SK-N-SH (cell line): ENCODE data around the gene PCNX2. TPM values are rescaled to one million over a fixed set of nuclear protein-coding genes. Genes with fewer than 3 reads are reported as not detected.

Source experiments
- CTCF ChIA-PET: fragments of 300-600, 350-600 bp; formaldehyde crosslinking; extraction: SDS; loops from one replicate; lab custom pipeline; 2021; lab: Yijun Ruan, JAX
- POLR2A ChIA-PET: fragments of 350-600 bp; sonication (Branson Sonifier 250); formaldehyde crosslinking; extraction: SDS; loops from one replicate; lab custom pipeline; 2020; ENCODE audit warnings: antibody characterized with exemption, inconsistent platforms; lab: Yijun Ruan, JAX
- DNase-seq: peaks from one replicate; pipeline ENCODE4 v3.0.0; 2012
- H2AFZ ChIP-seq: fragments of 200-600 bp; sonication (generic); 2 replicates; pipeline ENCODE4 v1.8.1; 2016; ENCODE audit warnings: antibody characterized with exemption, mild to moderate bottlenecking, low read depth
- H3F3A ChIP-seq: fragments of 200-600 bp; sonication (generic); replicated peaks from 2 replicates; pipeline ENCODE3; 2016; ENCODE audit warnings: antibody characterized with exemption, mild to moderate bottlenecking; ENCODE audit not compliant: insufficient read depth
- H3K27ac ChIP-seq, 2 experiments: fragments of 200-500 bp in 1 of 2; fragments of 200-600 bp in 1 of 2; sonication (Bioruptor generic) in 1 of 2; sonication (generic), shearing (Covaris generic) in 1 of 2; 2 replicates each; pipeline versions ENCODE4 v1.5.1 to v1.6.1; 2014 to 2016; ENCODE audit warnings: low read depth in 2 of 2, inconsistent platforms in 1 of 2, low read length in 1 of 2, mild to moderate bottlenecking in 1 of 2, mixed read lengths in 1 of 2
- H3K27me3 ChIP-seq: fragments of 200-600 bp; sonication (generic), shearing (Covaris generic); 2 replicates; pipeline ENCODE4 v1.6.1; 2016; ENCODE audit warnings: mixed run types; ENCODE audit not compliant: insufficient read depth
- H3K36me3 ChIP-seq, 2 experiments: fragments of 200-500 bp in 1 of 2; fragments of 200-600 bp in 1 of 2; sonication (Bioruptor generic) in 1 of 2; sonication (generic) in 1 of 2; replicated peaks in 1 of 2; 2 replicates each; pipeline versions ENCODE3 to v1.5.1; 2014 to 2016; ENCODE audit warnings: low read length in 1 of 2, mild to moderate bottlenecking in 1 of 2; ENCODE audit not compliant: insufficient read depth in 2 of 2, control insufficient read depth in 1 of 2
- H3K4me1 ChIP-seq, 2 experiments: fragments of 200-500 bp in 1 of 2; fragments of 200-600 bp in 1 of 2; sonication (Bioruptor generic) in 1 of 2; sonication (generic), shearing (Covaris generic) in 1 of 2; 2 replicates each; pipeline versions ENCODE4 v1.5.1 to v1.6.1; 2014 to 2016; ENCODE audit warnings: low read depth in 1 of 2, low read length in 1 of 2, mixed run types in 1 of 2; ENCODE audit not compliant: insufficient read depth in 2 of 2, control insufficient read depth in 1 of 2
- H3K4me2 ChIP-seq: fragments of 200-600 bp; sonication (generic), shearing (Covaris generic); 2 replicates; pipeline ENCODE4 v1.6.1; 2017; ENCODE audit warnings: mixed run types
- H3K4me3 ChIP-seq, 2 experiments: fragments of 200-500 bp in 1 of 2; fragments of 200-600 bp in 1 of 2; sonication (Bioruptor generic) in 1 of 2; sonication (generic), shearing (Covaris generic) in 1 of 2; 2 replicates each; pipeline versions ENCODE4 v1.5.1 to v1.8.1; 2014 to 2016; ENCODE audit warnings: low read depth in 2 of 2, inconsistent platforms in 1 of 2, low read length in 1 of 2, mild to moderate bottlenecking in 1 of 2, mixed read lengths in 1 of 2, moderate library complexity in 1 of 2
- H3K79me2 ChIP-seq: fragments of 200-600 bp; sonication (generic); 2 replicates; pipeline ENCODE4 v1.8.1; 2017; ENCODE audit warnings: mild to moderate bottlenecking; ENCODE audit not compliant: insufficient read depth
- H3K9ac ChIP-seq: fragments of 200-600 bp; sonication (generic); 2 replicates; pipeline ENCODE4 v1.6.1; 2017; ENCODE audit warnings: mixed run types
- H3K9me2 ChIP-seq: fragments of 200-600 bp; sonication (generic); 2 replicates; pipeline ENCODE4 v1.6.1; 2017; ENCODE audit warnings: mixed run types
- H3K9me3 ChIP-seq: fragments of 200-600 bp; sonication (generic); 2 replicates; pipeline ENCODE4 v1.6.1; 2017; ENCODE audit warnings: mixed run types, mild to moderate bottlenecking, moderate library complexity
- H4K20me1 ChIP-seq: fragments of 200-600 bp; sonication (generic); 2 replicates; pipeline ENCODE4 v1.6.1; 2017; ENCODE audit warnings: mild to moderate bottlenecking, mixed run types; ENCODE audit not compliant: insufficient read depth
- EP300 ChIP-seq, 2 experiments: IDR thresholded peaks; 2 replicates each; pipeline versions ENCODE4 v1.4.0 to v1.6.1; 2012; ENCODE audit warnings: borderline replicate concordance in 1 of 2, low read depth in 1 of 2, low read length in 1 of 2
- FOXJ3 ChIP-seq: sonication (generic); formaldehyde crosslinking; IDR thresholded peaks from 2 replicates; pipeline ENCODE4 v1.5.1; 2020; ENCODE audit warnings: mild to moderate bottlenecking, missing genetic modification reagents
- GABPA ChIP-seq: IDR thresholded peaks from 2 replicates; pipeline ENCODE4 v1.4.0; 2012; ENCODE audit warnings: low read depth, mild to moderate bottlenecking
- JUND ChIP-seq: IDR thresholded peaks from 2 replicates; pipeline ENCODE4 v1.4.0; 2012
- MEF2A ChIP-seq: IDR thresholded peaks from 2 replicates; pipeline ENCODE4 v1.4.0; 2012; ENCODE audit warnings: low read depth, borderline replicate concordance
- MXI1 ChIP-seq: IDR thresholded peaks from 2 replicates; pipeline ENCODE4 v1.6.1; 2012; ENCODE audit warnings: mild to moderate bottlenecking, low read depth, low read length, improper control_type of control experiment
- NFIC ChIP-seq: IDR thresholded peaks from 2 replicates; pipeline ENCODE4 v1.4.0; 2012; ENCODE audit warnings: borderline replicate concordance
- POLR2AphosphoS5 ChIP-seq: IDR thresholded peaks from 2 replicates; pipeline ENCODE4 v1.6.1; 2012; ENCODE audit warnings: low read depth, low read length
- RAD21 ChIP-seq: IDR thresholded peaks from 2 replicates; pipeline ENCODE4 v1.6.1; 2012; ENCODE audit warnings: mild to moderate bottlenecking, low read length
- RCOR1 ChIP-seq: fragments of 150-350 bp; IDR thresholded peaks from 2 replicates; pipeline ENCODE4 v1.6.1; 2017; ENCODE audit warnings: antibody characterized with exemption, low read length
- TCF12 ChIP-seq: IDR thresholded peaks from 2 replicates; pipeline ENCODE4 v1.4.0; 2012
- WGBS: methylation state at CpG from one replicate; pipeline ENCODE4 v1.1.6; 2017; ENCODE audit warnings: low lambda C conversion rate; 5-methylcytosine and 5-hydroxymethylcytosine counted together
- polyA plus RNA-seq, 3 experiments: library from polyadenylated mRNA; depleted of rRNA; stranded (reverse); fragments of >200 nt; gene quantifications; 2 replicates each; pipeline ENCODE4 v1.2.3, GENCODE V29; 2012
- TF ChIP-seq, protein P1 (sequence below): fragments of 200-600 bp; sonication (generic); IDR thresholded peaks from 2 replicates; pipeline ENCODE4 v1.6.1; 2017; ENCODE audit warnings: antibody characterized with exemption, mild to moderate bottlenecking, moderate library complexity
- TF ChIP-seq, protein P2 (sequence below): fragments of 150-350 bp; IDR thresholded peaks from 2 replicates; pipeline ENCODE4 v1.6.1; 2017; ENCODE audit warnings: antibody characterized with exemption, low read length, low read depth, borderline replicate concordance
- TF ChIP-seq, protein P3 (sequence below): IDR thresholded peaks from 2 replicates; pipeline ENCODE4 v1.4.0; 2012; ENCODE audit warnings: low read depth, borderline replicate concordance
- TF ChIP-seq, protein P4 (sequence below): IDR thresholded peaks from 2 replicates; pipeline ENCODE4 v1.6.1; 2012; ENCODE audit warnings: mild to moderate bottlenecking, low read depth, low read length, moderate library complexity
- TF ChIP-seq, protein P5 (sequence below): IDR thresholded peaks from 2 replicates; pipeline ENCODE4 v1.4.0; 2012; ENCODE audit warnings: low read depth

PCNX2 gene
- polyA plus RNA-seq, 1 of the 3 experiments (the other 2 are of a cell fraction) = 10.6 TPM

DNA sequence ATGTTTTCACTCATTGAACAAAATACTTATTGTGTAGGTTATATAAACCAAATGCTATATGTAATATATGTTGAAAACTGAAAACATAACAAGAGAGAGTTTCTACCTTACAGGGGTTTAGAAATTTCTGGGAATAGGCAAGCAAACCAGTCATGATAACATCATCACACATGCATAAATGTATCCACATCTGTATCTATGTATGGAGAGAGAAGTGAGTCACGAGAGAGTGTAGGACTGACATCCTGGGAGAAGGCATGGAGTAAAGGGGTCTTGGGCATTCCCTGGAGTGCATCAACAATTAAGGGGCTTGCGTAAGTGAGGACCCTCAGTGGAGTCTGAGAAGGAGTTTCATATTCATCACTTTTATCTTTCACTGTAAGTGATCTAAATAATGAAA is 65.5 kb downstream of the PCNX2 start:
- H3K9me3 ChIP-seq = no peaks in the 10 kb centered on the region
- H3K4me3 ChIP-seq = no peak overlapping the region
- H3K79me2 ChIP-seq = no peaks in the 10 kb centered on the region
- no peak for DNase-seq
- ChIA-PET CTCF (interaction anchor here (1.3 kb wide), 1 partner anchor 11 kb away, joined by 3 read pairs; no protein-coding TSS in a partner anchor), POLR2A (no interaction called here)
- H3K4me1 ChIP-seq = no peaks in the 10 kb centered on the region
- H3F3A ChIP-seq = no peaks in the 10 kb centered on the region
- H3K27me3 ChIP-seq = no peaks in the 10 kb centered on the region
- no peaks in the 10 kb centered on the region for H4K20me1 ChIP-seq
- no peak overlapping the region for H3K4me2 ChIP-seq
- 94% methylated on average over 2 of the region's 2 CpGs for WGBS
- H3K36me3 ChIP-seq = peaks cover 11 to 39% of the 10 kb centered on the region in 2 experiments
- no peak overlapping the region for H2AFZ ChIP-seq
- no peaks in the 10 kb centered on the region for H3K9me2 ChIP-seq
- H3K27ac ChIP-seq = no peak overlapping the region
- no peak overlapping the region for H3K9ac ChIP-seq
- TF ChIP-seq MXI1 (no peak), GABPA (no peak), RAD21 (no peak)
- TF ChIP-seq, protein P1, sequence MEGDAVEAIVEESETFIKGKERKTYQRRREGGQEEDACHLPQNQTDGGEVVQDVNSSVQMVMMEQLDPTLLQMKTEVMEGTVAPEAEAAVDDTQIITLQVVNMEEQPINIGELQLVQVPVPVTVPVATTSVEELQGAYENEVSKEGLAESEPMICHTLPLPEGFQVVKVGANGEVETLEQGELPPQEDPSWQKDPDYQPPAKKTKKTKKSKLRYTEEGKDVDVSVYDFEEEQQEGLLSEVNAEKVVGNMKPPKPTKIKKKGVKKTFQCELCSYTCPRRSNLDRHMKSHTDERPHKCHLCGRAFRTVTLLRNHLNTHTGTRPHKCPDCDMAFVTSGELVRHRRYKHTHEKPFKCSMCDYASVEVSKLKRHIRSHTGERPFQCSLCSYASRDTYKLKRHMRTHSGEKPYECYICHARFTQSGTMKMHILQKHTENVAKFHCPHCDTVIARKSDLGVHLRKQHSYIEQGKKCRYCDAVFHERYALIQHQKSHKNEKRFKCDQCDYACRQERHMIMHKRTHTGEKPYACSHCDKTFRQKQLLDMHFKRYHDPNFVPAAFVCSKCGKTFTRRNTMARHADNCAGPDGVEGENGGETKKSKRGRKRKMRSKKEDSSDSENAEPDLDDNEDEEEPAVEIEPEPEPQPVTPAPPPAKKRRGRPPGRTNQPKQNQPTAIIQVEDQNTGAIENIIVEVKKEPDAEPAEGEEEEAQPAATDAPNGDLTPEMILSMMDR = no peak
- TF ChIP-seq, protein P2, sequence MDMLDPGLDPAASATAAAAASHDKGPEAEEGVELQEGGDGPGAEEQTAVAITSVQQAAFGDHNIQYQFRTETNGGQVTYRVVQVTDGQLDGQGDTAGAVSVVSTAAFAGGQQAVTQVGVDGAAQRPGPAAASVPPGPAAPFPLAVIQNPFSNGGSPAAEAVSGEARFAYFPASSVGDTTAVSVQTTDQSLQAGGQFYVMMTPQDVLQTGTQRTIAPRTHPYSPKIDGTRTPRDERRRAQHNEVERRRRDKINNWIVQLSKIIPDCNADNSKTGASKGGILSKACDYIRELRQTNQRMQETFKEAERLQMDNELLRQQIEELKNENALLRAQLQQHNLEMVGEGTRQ = no peak

DNA sequence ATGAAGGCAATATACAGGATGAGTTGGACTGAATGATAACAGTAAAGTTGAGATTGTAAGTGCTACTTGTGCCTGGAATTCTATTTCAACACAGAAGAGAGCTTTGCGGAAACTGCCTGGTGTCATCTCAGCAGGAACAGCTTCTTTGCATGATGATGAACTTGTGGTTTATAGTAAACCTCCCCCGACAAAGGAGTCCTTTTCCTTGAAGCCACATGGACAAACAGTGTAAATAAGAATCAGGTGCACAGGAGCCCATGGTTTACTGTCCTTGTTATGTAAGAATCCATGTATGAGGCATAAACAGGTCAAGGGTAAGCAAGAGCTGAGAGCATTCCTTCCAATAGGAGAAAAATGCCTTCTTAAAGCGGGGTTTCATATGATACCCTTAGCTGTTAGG is 66.2 kb downstream of the PCNX2 start:
- TF ChIP-seq NFIC (no peak), JUND (no peak), RCOR1 (no peak), POLR2AphosphoS5 (no peak), TCF12 (no peak), MEF2A (no peak), EP300 (IDR thresholded peaks at IDR 0.05; ENCODE audit: borderline replicate concordance in 1 of 2, low read depth in 1 of 2, low read length in 1 of 2) (no peak), RAD21 (no peak), FOXJ3 (CRISPR knock-in tag) (no peak)
- TF ChIP-seq, protein P3, sequence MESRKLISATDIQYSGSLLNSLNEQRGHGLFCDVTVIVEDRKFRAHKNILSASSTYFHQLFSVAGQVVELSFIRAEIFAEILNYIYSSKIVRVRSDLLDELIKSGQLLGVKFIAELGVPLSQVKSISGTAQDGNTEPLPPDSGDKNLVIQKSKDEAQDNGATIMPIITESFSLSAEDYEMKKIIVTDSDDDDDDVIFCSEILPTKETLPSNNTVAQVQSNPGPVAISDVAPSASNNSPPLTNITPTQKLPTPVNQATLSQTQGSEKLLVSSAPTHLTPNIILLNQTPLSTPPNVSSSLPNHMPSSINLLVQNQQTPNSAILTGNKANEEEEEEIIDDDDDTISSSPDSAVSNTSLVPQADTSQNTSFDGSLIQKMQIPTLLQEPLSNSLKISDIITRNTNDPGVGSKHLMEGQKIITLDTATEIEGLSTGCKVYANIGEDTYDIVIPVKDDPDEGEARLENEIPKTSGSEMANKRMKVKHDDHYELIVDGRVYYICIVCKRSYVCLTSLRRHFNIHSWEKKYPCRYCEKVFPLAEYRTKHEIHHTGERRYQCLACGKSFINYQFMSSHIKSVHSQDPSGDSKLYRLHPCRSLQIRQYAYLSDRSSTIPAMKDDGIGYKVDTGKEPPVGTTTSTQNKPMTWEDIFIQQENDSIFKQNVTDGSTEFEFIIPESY = no peak
- TF ChIP-seq, protein P4, sequence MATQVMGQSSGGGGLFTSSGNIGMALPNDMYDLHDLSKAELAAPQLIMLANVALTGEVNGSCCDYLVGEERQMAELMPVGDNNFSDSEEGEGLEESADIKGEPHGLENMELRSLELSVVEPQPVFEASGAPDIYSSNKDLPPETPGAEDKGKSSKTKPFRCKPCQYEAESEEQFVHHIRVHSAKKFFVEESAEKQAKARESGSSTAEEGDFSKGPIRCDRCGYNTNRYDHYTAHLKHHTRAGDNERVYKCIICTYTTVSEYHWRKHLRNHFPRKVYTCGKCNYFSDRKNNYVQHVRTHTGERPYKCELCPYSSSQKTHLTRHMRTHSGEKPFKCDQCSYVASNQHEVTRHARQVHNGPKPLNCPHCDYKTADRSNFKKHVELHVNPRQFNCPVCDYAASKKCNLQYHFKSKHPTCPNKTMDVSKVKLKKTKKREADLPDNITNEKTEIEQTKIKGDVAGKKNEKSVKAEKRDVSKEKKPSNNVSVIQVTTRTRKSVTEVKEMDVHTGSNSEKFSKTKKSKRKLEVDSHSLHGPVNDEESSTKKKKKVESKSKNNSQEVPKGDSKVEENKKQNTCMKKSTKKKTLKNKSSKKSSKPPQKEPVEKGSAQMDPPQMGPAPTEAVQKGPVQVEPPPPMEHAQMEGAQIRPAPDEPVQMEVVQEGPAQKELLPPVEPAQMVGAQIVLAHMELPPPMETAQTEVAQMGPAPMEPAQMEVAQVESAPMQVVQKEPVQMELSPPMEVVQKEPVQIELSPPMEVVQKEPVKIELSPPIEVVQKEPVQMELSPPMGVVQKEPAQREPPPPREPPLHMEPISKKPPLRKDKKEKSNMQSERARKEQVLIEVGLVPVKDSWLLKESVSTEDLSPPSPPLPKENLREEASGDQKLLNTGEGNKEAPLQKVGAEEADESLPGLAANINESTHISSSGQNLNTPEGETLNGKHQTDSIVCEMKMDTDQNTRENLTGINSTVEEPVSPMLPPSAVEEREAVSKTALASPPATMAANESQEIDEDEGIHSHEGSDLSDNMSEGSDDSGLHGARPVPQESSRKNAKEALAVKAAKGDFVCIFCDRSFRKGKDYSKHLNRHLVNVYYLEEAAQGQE = no peak
- TF ChIP-seq, protein P5, sequence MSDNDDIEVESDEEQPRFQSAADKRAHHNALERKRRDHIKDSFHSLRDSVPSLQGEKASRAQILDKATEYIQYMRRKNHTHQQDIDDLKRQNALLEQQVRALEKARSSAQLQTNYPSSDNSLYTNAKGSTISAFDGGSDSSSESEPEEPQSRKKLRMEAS = no peak
- Histone ChIP-seq H3K4me2 (no peak overlapping the region), H3K27ac (no peak overlapping the region), H3K27me3 (no peaks in the 10 kb centered on the region), H3K4me3 (no peak overlapping the region), H3K9me3 (no peaks in the 10 kb centered on the region), H3F3A (no peaks in the 10 kb centered on the region), H3K79me2 (no peaks in the 10 kb centered on the region), H3K4me1 (no peaks in the 10 kb centered on the region), H4K20me1 (no peaks in the 10 kb centered on the region), H2AFZ (no peak overlapping the region), H3K9me2 (no peaks in the 10 kb centered on the region), H3K9ac (no peak overlapping the region), H3K36me3 (peaks cover 11 to 36% of the 10 kb centered on the region in 2 experiments)
- CTCF ChIA-PET = no interaction called here
- POLR2A ChIA-PET = no interaction called here
- no peak for DNase-seq
- 96% methylated on average over 3 of the region's 3 CpGs for WGBS
